H9 (cell line): ENCODE data around the gene FAM163B. TPM values are rescaled to one million over a fixed set of nuclear protein-coding genes. Genes with fewer than 3 reads are reported as not detected.

Experiments
- DNase-seq: peaks from one replicate; pipeline ENCODE4 v3.0.0-alpha.2; 2017
- H2AFZ ChIP-seq: one replicate; pipeline ENCODE4 v1.6.1; 2013; ENCODE audit warnings: mild to moderate bottlenecking, low read length, control low read depth, moderate library complexity
- H2AK5ac ChIP-seq: 2 replicates; pipeline ENCODE4 v1.6.1; 2013; ENCODE audit warnings: low read length, control low read depth, mixed read lengths; ENCODE audit not compliant: insufficient read length
- H2BK120ac ChIP-seq: one replicate; pipeline ENCODE4 v1.6.1; 2013; ENCODE audit warnings: low read depth, mild to moderate bottlenecking, low read length, control low read depth, inconsistent platforms; ENCODE audit not compliant: poor library complexity, severe bottlenecking
- H2BK12ac ChIP-seq: 2 replicates; pipeline ENCODE4 v1.6.1; 2013; ENCODE audit warnings: low read length, control low read depth, mixed read lengths, low read depth; ENCODE audit not compliant: insufficient read length
- H2BK15ac ChIP-seq: 2 replicates; pipeline ENCODE4 v1.6.1; 2013; ENCODE audit warnings: low read depth, low read length, control low read depth
- H2BK20ac ChIP-seq: one replicate; pipeline ENCODE4 v1.6.1; 2013; ENCODE audit warnings: low read depth, mild to moderate bottlenecking, low read length, control low read depth, inconsistent platforms; ENCODE audit not compliant: poor library complexity, severe bottlenecking
- H2BK5ac ChIP-seq: 2 replicates; pipeline ENCODE4 v1.6.1; 2013; ENCODE audit warnings: low read length, control low read depth, mixed read lengths; ENCODE audit not compliant: insufficient read length
- H3K14ac ChIP-seq: 2 replicates; pipeline ENCODE4 v1.6.1; 2013; ENCODE audit warnings: low read length, control low read depth; ENCODE audit not compliant: insufficient read depth
- H3K18ac ChIP-seq: 2 replicates; pipeline ENCODE4 v1.6.1; 2013; ENCODE audit warnings: low read depth, mild to moderate bottlenecking, mixed read lengths, low read length, control low read depth; ENCODE audit not compliant: insufficient read length
- H3K23ac ChIP-seq: 2 replicates; pipeline ENCODE4 v1.6.1; 2013; ENCODE audit warnings: low read length, control low read depth, mixed read lengths, low read depth; ENCODE audit not compliant: insufficient read length
- H3K23me2 ChIP-seq: 2 replicates; pipeline ENCODE4 v1.6.1; 2013; ENCODE audit warnings: low read depth, mild to moderate bottlenecking, mixed read lengths, low read length, control low read depth; ENCODE audit not compliant: insufficient read length, poor library complexity, severe bottlenecking
- H3K27ac ChIP-seq: 2 replicates; pipeline ENCODE4 v1.5.1; 2013; ENCODE audit warnings: low read length, control low read depth, mixed read lengths, low read depth; ENCODE audit not compliant: insufficient read length
- H3K27me3 ChIP-seq: 2 replicates; pipeline ENCODE4 v1.6.1; 2013; ENCODE audit warnings: low read length, control low read depth, inconsistent platforms; ENCODE audit not compliant: insufficient read depth
- H3K4ac ChIP-seq: 2 replicates; pipeline ENCODE4 v1.6.1; 2013; ENCODE audit warnings: low read depth, mild to moderate bottlenecking, control low read depth, inconsistent platforms, low read length, moderate library complexity
- H3K4me1 ChIP-seq: 2 replicates; pipeline ENCODE4 v1.6.1; 2013; ENCODE audit warnings: low read length, control low read depth, inconsistent platforms; ENCODE audit not compliant: insufficient read depth
- H3K4me2 ChIP-seq: 2 replicates; pipeline ENCODE4 v1.6.1; 2013; ENCODE audit warnings: low read length, control low read depth, mixed read lengths; ENCODE audit not compliant: insufficient read length, insufficient read depth
- H3K56ac ChIP-seq: 2 replicates; pipeline ENCODE4 v1.6.1; 2013; ENCODE audit warnings: low read depth, mild to moderate bottlenecking, mixed read lengths, low read length, control low read depth; ENCODE audit not compliant: insufficient read length
- H3K79me1 ChIP-seq: 2 replicates; pipeline ENCODE4 v1.6.1; 2013; ENCODE audit warnings: low read depth, mild to moderate bottlenecking, moderate library complexity, low read length, control low read depth, inconsistent platforms; ENCODE audit not compliant: insufficient read depth, poor library complexity, severe bottlenecking
- H3K79me2 ChIP-seq: 2 replicates; pipeline ENCODE4 v1.6.1; 2013; ENCODE audit warnings: low read length, control low read depth, inconsistent platforms; ENCODE audit not compliant: insufficient read depth
- H3K9ac ChIP-seq: 2 replicates; pipeline ENCODE4 v1.6.1; 2013; ENCODE audit warnings: low read length, control low read depth, mixed read lengths; ENCODE audit not compliant: insufficient read length; ENCODE audit errors: extremely low read depth
- H3K9me3 ChIP-seq: one replicate; pipeline ENCODE4 v1.6.1; 2013; ENCODE audit warnings: low read depth, low read length, inconsistent platforms; ENCODE audit not compliant: control insufficient read depth
- H3T11ph ChIP-seq: one replicate; pipeline ENCODE4 v1.6.1; 2013; ENCODE audit warnings: mild to moderate bottlenecking, low read length, control low read depth, inconsistent platforms
- H4K20me1 ChIP-seq: one replicate; pipeline ENCODE4 v1.6.1; 2013; ENCODE audit not compliant: control insufficient read depth, insufficient read length, insufficient read depth
- H4K5ac ChIP-seq: 2 replicates; pipeline ENCODE4 v1.6.1; 2013; ENCODE audit warnings: low read depth, mild to moderate bottlenecking, mixed read lengths, low read length, control low read depth; ENCODE audit not compliant: insufficient read length
- H4K8ac ChIP-seq: replicated peaks from 2 replicates; pipeline ENCODE4 v1.6.1; 2013; ENCODE audit warnings: low read length, control low read depth, mixed read lengths, low read depth; ENCODE audit not compliant: insufficient read length
- H4K91ac ChIP-seq: 2 replicates; pipeline ENCODE4 v1.6.1; 2013; ENCODE audit warnings: low read depth, mild to moderate bottlenecking, moderate library complexity, mixed read lengths, low read length, control low read depth; ENCODE audit not compliant: insufficient read length
- H3K27ac Mint-ChIP-seq, 3 experiments: 2 replicates in 2 of 3; 3 replicates in 1 of 3; pipeline ENCODE4 v1.8.0; 2020 to 2021; ENCODE audit warnings: mixed read lengths in 3 of 3, mild to moderate bottlenecking in 1 of 3, moderate library complexity in 1 of 3
- H3K27me3 Mint-ChIP-seq: 2 replicates; pipeline ENCODE4 v1.8.0; 2021; ENCODE audit warnings: low read depth, mild to moderate bottlenecking, moderate library complexity, mixed read lengths
- H3K36me3 Mint-ChIP-seq, 3 experiments: 2 replicates in 2 of 3; 3 replicates in 1 of 3; pipeline ENCODE4 v1.8.0; 2020 to 2021; ENCODE audit warnings: low read depth in 3 of 3, mixed read lengths in 3 of 3; ENCODE audit not compliant: insufficient read depth in 1 of 3
- H3K4me1 Mint-ChIP-seq, 2 experiments: 2 replicates each; pipeline ENCODE4 v1.8.0; 2020; ENCODE audit warnings: mixed read lengths in 2 of 2
- H3K4me3 Mint-ChIP-seq, 2 experiments: 2 replicates in 1 of 2; 3 replicates in 1 of 2; pipeline ENCODE4 v1.8.0; 2020 to 2021; ENCODE audit warnings: mild to moderate bottlenecking in 2 of 2, mixed read lengths in 2 of 2, moderate library complexity in 1 of 2
- H3K9me3 Mint-ChIP-seq, 2 experiments: 2 replicates in 1 of 2; 3 replicates in 1 of 2; pipeline ENCODE4 v1.8.0; 2020; ENCODE audit warnings: mild to moderate bottlenecking in 2 of 2, mixed read lengths in 2 of 2, moderate library complexity in 1 of 2
- WGBS: extraction: QIAGEN DNeasy Blood & Tissue Kit; methylation state at CpG from one replicate; pipeline ENCODE4 v1.1.7; 2013; ENCODE audit warnings: missing lambda C conversion rate, low lambda C conversion rate, mixed read lengths; ENCODE audit not compliant: insufficient read length; ENCODE audit errors: extremely low coverage; 5-methylcytosine and 5-hydroxymethylcytosine counted together
- total RNA-seq: library from RNA; stranded (reverse); gene quantifications from 2 replicates; pipeline ENCODE4 v1.2.1, GENCODE V29; 2021
- TF ChIP-seq, protein P1 (sequence below): fragments of 200-600 bp; sonication (generic); conservative IDR thresholded peaks from 3 replicates; pipeline ENCODE4 v1.8.0; 2021; ENCODE audit warnings: antibody characterized with exemption, mild to moderate bottlenecking

FAM163B gene
- total RNA-seq, 1 experiment from 2014 or later: 0.39 TPM

DNA sequence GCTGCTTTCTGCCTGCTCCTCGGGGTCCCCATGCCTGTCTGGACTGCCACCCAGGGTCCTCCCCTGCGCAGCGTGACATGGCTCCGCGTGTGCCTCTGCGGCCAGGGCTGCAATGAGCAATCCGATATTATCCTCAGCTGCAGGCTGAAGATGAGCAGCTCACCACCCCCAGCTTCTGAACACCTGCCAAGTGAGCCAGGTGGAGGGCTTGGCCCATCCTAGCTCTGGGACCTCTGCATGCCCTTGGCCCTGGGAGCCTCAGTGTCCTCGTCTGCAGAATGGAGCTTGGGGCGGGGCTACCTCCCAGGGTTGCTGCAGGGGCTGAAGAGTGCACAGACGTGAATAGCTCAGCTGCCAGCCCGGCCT, 80.3 kb downstream of the FAM163B start:
- TF ChIP-seq, protein P1, sequence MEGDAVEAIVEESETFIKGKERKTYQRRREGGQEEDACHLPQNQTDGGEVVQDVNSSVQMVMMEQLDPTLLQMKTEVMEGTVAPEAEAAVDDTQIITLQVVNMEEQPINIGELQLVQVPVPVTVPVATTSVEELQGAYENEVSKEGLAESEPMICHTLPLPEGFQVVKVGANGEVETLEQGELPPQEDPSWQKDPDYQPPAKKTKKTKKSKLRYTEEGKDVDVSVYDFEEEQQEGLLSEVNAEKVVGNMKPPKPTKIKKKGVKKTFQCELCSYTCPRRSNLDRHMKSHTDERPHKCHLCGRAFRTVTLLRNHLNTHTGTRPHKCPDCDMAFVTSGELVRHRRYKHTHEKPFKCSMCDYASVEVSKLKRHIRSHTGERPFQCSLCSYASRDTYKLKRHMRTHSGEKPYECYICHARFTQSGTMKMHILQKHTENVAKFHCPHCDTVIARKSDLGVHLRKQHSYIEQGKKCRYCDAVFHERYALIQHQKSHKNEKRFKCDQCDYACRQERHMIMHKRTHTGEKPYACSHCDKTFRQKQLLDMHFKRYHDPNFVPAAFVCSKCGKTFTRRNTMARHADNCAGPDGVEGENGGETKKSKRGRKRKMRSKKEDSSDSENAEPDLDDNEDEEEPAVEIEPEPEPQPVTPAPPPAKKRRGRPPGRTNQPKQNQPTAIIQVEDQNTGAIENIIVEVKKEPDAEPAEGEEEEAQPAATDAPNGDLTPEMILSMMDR: no peak
- Histone ChIP-seq H2AK5ac (no peak overlapping the region), H3K56ac (no peak overlapping the region), H3K14ac (peak overlapping the region; percentile 58), H3K4me2 (no peak overlapping the region), H2BK15ac (no peak overlapping the region), H3K4ac (no peak overlapping the region), H2AFZ (no peak overlapping the region), H3T11ph (no peak overlapping the region), H2BK5ac (no peak overlapping the region), H2BK120ac (no peak overlapping the region), H3K79me2 (no peaks in the 10 kb centered on the region), H4K91ac (no peak overlapping the region), H4K5ac (no peak overlapping the region), H3K23ac (no peak overlapping the region), H3K9ac (no peak overlapping the region), H3K18ac (no peak overlapping the region), H2BK12ac (no peak overlapping the region), H3K9me3 (no peaks in the 10 kb centered on the region), H3K23me2 (no peaks in the 10 kb centered on the region), H4K8ac (no peak overlapping the region), H3K79me1 (no peaks in the 10 kb centered on the region), H3K4me1 (peaks cover 4% of the 10 kb centered on the region; the same call in 1 of the 2 replicates), H2BK20ac (no peak overlapping the region), H4K20me1 (no peaks in the 10 kb centered on the region), H3K27ac (no peak overlapping the region), H3K27me3 (no peaks in the 10 kb centered on the region; the same call in 1 of the 2 replicates)
- DNase-seq: no peak
- Mint-ChIP-seq H3K27ac (no peak overlapping the region), H3K36me3 (no peaks in the 10 kb centered on the region; a peak in 1 of 7 replicates), H3K4me3 (no peak overlapping the region), H3K4me1 (peaks cover 32 to 54% of the 10 kb centered on the region in 2 experiments), H3K27me3 (peaks cover 24% of the 10 kb centered on the region), H3K9me3 (no peaks in the 10 kb centered on the region)
- no CpG with 5 or more reads among the region's 11 CpGs for WGBS
